OCI-LY1 (cell line): ENCODE data around the gene CACNA1E.
"Not testable (repeated sequence)": the region's sequence is repeated elsewhere in the genome, so short reads cannot be mapped to it uniquely, and the experiment has no call there.

ENCODE experiments used
- H2AFZ ChIP-seq: fragments of 200-600 bp; sonication (generic), shearing (Covaris generic); 2 replicates; pipeline ENCODE4 v1.6.0; 2014; ENCODE audit warnings: antibody characterized with exemption, mild to moderate bottlenecking, low read length
- H3F3A ChIP-seq: fragments of 200-600 bp; sonication (generic), shearing (Covaris generic); 2 replicates; pipeline ENCODE4 v1.6.0; 2014; ENCODE audit warnings: mild to moderate bottlenecking, antibody characterized with exemption, low read length, moderate library complexity; ENCODE audit not compliant: insufficient read depth
- H3K27ac ChIP-seq: fragments of 200-600 bp; sonication (generic); 2 replicates; pipeline ENCODE4 v1.5.1; 2014; ENCODE audit warnings: low read length, mixed run types, mild to moderate bottlenecking, low read depth; ENCODE audit not compliant: poor library complexity, severe bottlenecking
- H3K27me3 ChIP-seq: fragments of 200-600 bp; sonication (generic); 2 replicates; pipeline ENCODE4 v1.6.0; 2014; ENCODE audit warnings: antibody characterized with exemption, mild to moderate bottlenecking, low read length, moderate library complexity; ENCODE audit not compliant: insufficient read depth
- H3K36me3 ChIP-seq: fragments of 200-600 bp; sonication (generic); 2 replicates; pipeline ENCODE4 v1.6.1; 2014; ENCODE audit warnings: mild to moderate bottlenecking, antibody characterized with exemption, low read length, moderate library complexity, mixed read lengths; ENCODE audit not compliant: insufficient read depth
- H3K4me1 ChIP-seq: fragments of 200-600 bp; sonication (generic); 2 replicates; pipeline ENCODE4 v1.5.1; 2014; ENCODE audit warnings: mild to moderate bottlenecking, low read length, moderate library complexity; ENCODE audit not compliant: insufficient read depth, severe bottlenecking
- H3K4me2 ChIP-seq: fragments of 200-600 bp; sonication (generic), shearing (Covaris generic); 2 replicates; pipeline ENCODE4 v1.6.1; 2014; ENCODE audit warnings: low read length
- H3K4me3 ChIP-seq: fragments of 200-600 bp; sonication (generic); 2 replicates; pipeline ENCODE4 v1.5.1; 2014; ENCODE audit warnings: low read length, low read depth, mild to moderate bottlenecking, mixed read lengths; ENCODE audit not compliant: poor library complexity, severe bottlenecking
- H3K79me2 ChIP-seq: fragments of 200-600 bp; shearing (Covaris generic); 2 replicates; pipeline ENCODE4 v1.6.1; 2016; ENCODE audit warnings: mixed run types, low read length, mixed read lengths; ENCODE audit not compliant: insufficient read depth
- H3K9ac ChIP-seq: fragments of 200-600 bp; sonication (generic), shearing (Covaris generic); 2 replicates; pipeline ENCODE4 v1.6.1; 2014; ENCODE audit warnings: mild to moderate bottlenecking, low read length, mixed read lengths
- H3K9me2 ChIP-seq: fragments of 200-600 bp; sonication (generic), shearing (Covaris generic); 2 replicates; pipeline ENCODE4 v1.6.1; 2014; ENCODE audit warnings: low read depth, mild to moderate bottlenecking, low read length, mixed read lengths
- H3K9me3 ChIP-seq: fragments of 200-600 bp; shearing (Covaris generic); 2 replicates; pipeline ENCODE4 v1.6.1; 2014; ENCODE audit warnings: low read length, mixed read lengths
- H4K20me1 ChIP-seq: fragments of 200-600 bp; sonication (generic), shearing (Covaris generic); 2 replicates; pipeline ENCODE4 v1.6.0; 2016; ENCODE audit warnings: mild to moderate bottlenecking, low read length; ENCODE audit not compliant: insufficient read depth
- CTCF ChIP-seq: fragments of 200-600 bp; sonication (generic), shearing (Covaris generic); IDR thresholded peaks from 2 replicates; pipeline ENCODE4 v1.5.1; 2017; ENCODE audit warnings: mild to moderate bottlenecking, antibody characterized with exemption, low read length, moderate library complexity, mixed read lengths
- EZH2 ChIP-seq: fragments of 200-600 bp; sonication (generic), shearing (Covaris generic); IDR thresholded peaks from 2 replicates; pipeline ENCODE4 v1.8.0; 2017; ENCODE audit warnings: borderline replicate concordance, mixed run types, mild to moderate bottlenecking, antibody characterized with exemption, low read length, moderate library complexity, mixed read lengths

Gene CACNA1E

GRCh38 chr1:181522864-181523263 is 39.5 kb downstream of the CACNA1E start:
- no peak overlapping the region for H3K4me2 ChIP-seq
- H3K79me2 ChIP-seq: no peaks in the 10 kb centered on the region

GRCh38 chr1:181525104-181525721 is 41.9 kb downstream of the CACNA1E start:
- Histone ChIP-seq H3K36me3 (no peaks in the 10 kb centered on the region), H3K9ac (no peak overlapping the region), H3K9me3 (no peaks in the 10 kb centered on the region), H3K4me3 (no peak overlapping the region), H4K20me1 (no peaks in the 10 kb centered on the region), H3K27me3 (no peaks in the 10 kb centered on the region), H2AFZ (no peak overlapping the region), H3F3A (no peaks in the 10 kb centered on the region), H3K9me2 (no peaks in the 10 kb centered on the region), H3K79me2 (no peaks in the 10 kb centered on the region), H3K4me1 (no peaks in the 10 kb centered on the region), H3K4me2 (no peak overlapping the region), H3K27ac (no peak overlapping the region)
- TF ChIP-seq EZH2: no peak
- no peak for TF ChIP-seq CTCF

More at GRCh38 chr1:181522864-181523263, 39.5 kb downstream of the CACNA1E start:
- H3K36me3 ChIP-seq: no peaks in the 10 kb centered on the region
- H3K9ac ChIP-seq: no peak overlapping the region
- H3K4me3 ChIP-seq: no peak overlapping the region
- H3F3A ChIP-seq: no peaks in the 10 kb centered on the region
- no peaks in the 10 kb centered on the region for H3K27me3 ChIP-seq
- H4K20me1 ChIP-seq: no peaks in the 10 kb centered on the region
- H2AFZ ChIP-seq: no peak overlapping the region
- no peak for TF ChIP-seq EZH2
- no peak for TF ChIP-seq CTCF
- no peaks in the 10 kb centered on the region for H3K9me2 ChIP-seq
- no peak overlapping the region for H3K27ac ChIP-seq
- no peaks in the 10 kb centered on the region for H3K4me1 ChIP-seq
- H3K9me3 ChIP-seq: no peaks in the 10 kb centered on the region

GRCh38 chr1:181528241-181528640 is 44.9 kb downstream of the CACNA1E start:
- not testable (repeated sequence) for H3K36me3 ChIP-seq, H3F3A ChIP-seq, H3K9ac ChIP-seq, H3K27ac ChIP-seq, H3K4me1 ChIP-seq, H2AFZ ChIP-seq, H3K9me3 ChIP-seq, H3K4me3 ChIP-seq, H4K20me1 ChIP-seq, H3K79me2 ChIP-seq, H3K27me3 ChIP-seq, H3K4me2 ChIP-seq, H3K9me2 ChIP-seq

GRCh38 chr1:181531441-181531840 is 48.1 kb downstream of the CACNA1E start:
- no peak overlapping the region for H3K9ac ChIP-seq
- H3K4me2 ChIP-seq: no peak overlapping the region
- H3K9me2 ChIP-seq: no peaks in the 10 kb centered on the region
- no peak for TF ChIP-seq CTCF
- no peak for TF ChIP-seq EZH2
- H3K4me1 ChIP-seq: no peaks in the 10 kb centered on the region
- H3K9me3 ChIP-seq: no peaks in the 10 kb centered on the region
- H2AFZ ChIP-seq: no peak overlapping the region
- no peaks in the 10 kb centered on the region for H3K36me3 ChIP-seq
- no peaks in the 10 kb centered on the region for H3K79me2 ChIP-seq
- no peaks in the 10 kb centered on the region for H3F3A ChIP-seq
- no peak overlapping the region for H3K4me3 ChIP-seq
- no peaks in the 10 kb centered on the region for H3K27me3 ChIP-seq
- H3K27ac ChIP-seq: no peak overlapping the region
- no peaks in the 10 kb centered on the region for H4K20me1 ChIP-seq
